NCI-H774 (cell line): ENCODE measurements around the gene VPS54.

Experiments used
- DNase-seq: peaks from one replicate; lab custom pipeline; 2025; lab: John Stamatoyannopoulos, UW

The VPS54 gene

DNA sequence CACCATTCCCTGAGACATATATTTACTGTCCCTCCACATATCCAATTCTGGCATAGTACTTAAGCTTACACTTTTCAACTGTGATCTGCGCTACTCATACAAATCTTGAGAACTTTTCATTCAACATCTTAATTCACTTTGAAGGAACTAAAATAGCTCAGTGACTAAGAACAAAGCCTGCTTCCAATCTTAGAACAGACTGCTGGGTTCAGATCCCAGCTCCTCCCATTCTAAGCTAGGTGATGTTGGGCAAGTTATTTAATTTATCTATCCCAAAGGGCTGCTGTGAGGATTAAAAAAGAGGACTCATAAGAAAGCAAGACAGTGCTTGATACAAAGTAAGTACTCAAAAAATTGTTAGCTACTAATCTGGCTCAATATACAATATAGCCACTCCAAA, 119.6 kb downstream of the VPS54 start:
- DNase-seq: no peak

- no peak for DNase-seq
These were observed 120.4 kb downstream of the VPS54 start for GRCh38 chr2:63898839-63899238.

DNA sequence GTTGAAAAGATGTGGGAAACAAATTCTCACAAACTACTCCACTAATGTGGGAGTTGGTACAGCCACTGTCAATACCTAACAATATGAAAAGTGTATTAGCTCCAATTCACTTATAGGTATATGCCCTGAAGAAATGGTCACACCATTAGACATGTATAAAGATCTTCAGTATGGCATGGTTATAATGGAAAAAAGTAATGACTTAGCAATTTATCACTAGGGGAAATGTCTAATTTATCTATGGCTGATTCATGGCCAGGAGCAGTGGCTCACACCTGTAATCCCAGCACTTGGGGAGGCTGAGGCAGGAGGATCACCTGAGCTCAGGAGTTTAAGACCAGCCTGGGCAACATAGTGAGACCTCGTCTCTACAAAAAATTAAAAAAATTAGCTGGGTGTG, 125.1 kb downstream of the VPS54 start:
- DNase-seq: no peak

- no peak for DNase-seq
These were observed 126.1 kb downstream of the VPS54 start for GRCh38 chr2:63893163-63893562.

- no peak for DNase-seq
These were observed 127.7 kb downstream of the VPS54 start for GRCh38 chr2:63891488-63892030.

DNA sequence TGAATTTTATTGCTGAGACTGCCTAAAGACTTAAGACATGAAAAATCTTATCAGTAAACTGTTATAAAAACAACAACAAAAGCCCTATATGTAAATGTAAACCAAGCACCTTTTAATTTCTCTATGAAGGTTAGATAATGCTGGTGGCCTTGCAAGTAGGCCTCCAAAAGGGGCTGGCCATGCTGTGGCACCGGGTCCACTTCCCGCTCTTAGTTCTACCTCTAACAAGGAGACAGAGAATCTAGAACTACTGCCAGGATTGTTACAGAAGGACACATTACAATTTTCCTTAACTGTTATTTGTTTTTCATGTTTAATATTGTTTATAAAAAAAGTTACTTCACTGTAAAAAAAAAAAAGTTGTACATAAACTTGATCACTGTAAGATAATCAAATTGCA, 128.6 kb downstream of the VPS54 start:
- no peak for DNase-seq

DNA sequence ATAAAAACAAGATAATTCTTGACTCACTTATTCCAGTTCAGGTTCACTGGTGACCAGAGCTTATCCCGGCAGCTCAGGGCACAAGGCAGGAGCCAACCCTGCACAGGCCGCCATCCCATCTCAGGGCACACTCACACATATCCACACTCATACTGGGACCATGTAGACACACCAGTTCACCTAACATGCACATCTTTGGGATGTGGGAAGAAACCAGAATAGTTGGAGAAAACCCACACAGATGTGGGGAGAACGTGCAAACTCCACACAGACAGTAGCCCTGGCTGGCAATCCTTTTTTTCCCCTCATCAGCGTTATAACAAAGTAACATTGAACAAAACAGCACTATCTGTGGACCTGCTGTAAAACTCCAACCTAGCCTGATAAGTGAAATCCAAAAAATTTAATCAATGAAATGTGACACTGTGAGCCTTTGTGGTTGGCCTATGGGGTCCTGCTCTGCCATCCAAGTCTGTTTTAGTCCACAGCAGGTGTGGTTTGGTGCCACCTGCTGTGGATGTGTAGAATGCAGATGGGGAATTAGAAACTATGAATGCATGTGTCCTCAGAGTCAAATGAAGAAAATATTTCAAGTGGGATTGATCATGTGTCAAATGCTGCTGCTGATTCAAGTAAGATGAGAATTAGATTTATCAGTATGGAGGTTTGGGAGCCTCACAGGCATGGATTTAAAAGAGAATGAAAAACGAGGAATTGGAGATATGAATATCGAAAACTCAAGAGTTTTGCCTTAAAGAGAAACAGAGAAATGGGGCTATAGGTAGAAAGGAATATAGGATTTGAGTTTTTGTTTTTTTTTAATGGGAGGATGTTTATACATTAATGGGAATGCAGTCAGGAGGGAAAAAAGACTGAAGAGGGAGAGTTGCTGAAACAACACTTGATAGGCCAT, 130.5 kb downstream of the VPS54 start:
- DNase-seq: peak; percentile 32

DNA sequence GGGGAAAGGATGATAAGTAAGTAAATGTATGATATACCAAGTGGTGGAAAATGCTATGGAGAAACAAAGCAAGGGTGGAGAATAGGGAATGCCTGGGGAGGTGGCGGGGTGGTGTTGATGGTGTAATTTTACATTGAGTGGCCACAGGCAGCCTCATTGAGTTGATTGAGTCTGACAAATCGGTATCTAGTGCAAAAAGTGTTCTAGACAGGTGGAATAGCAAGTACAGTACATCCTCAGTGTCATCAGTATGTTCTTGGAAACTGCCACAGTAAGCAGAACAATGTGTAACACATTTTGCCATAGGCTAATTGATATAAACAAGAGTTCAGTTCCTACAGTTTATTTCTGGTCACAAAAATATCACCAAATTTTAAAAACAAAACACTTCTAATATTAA, 131.2 kb downstream of the VPS54 start:
- DNase-seq: no peak

GRCh38 chr2:63886445-63886844, 132.8 kb downstream of the VPS54 start:
- no peak for DNase-seq

- DNase-seq: no peak
These were observed 136.7 kb downstream of the VPS54 start for GRCh38 chr2:63882395-63883105.

- DNase-seq: peak; percentile 45
These were observed 138.0 kb downstream of the VPS54 start for GRCh38 chr2:63881205-63881604.

- no peak for DNase-seq
These were observed 138.6 kb downstream of the VPS54 start for GRCh38 chr2:63880625-63881024.

GRCh38 chr2:63879876-63880433, 139.3 kb downstream of the VPS54 start:
- DNase-seq: no peak

GRCh38 chr2:63878486-63878885, 140.7 kb downstream of the VPS54 start:
- DNase-seq: no peak

DNA sequence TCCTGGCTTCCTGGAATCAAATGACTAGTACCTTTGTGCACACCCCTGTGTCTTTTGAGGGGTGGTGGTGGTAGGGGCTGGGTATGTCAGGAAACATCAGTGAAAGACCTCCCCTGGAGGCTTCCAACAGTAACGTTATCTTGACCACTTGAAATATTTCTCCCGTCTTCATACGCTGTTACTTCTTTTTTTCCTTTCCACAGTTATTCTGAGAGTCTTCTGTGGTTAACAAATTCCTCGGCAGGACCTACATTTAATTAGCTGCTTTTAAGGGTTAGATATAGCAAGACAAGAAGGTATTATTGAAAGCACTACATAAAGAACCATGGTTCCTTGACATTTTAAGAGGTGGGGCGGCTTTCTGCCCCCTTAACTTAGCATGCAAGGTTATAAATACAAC, 142.9 kb downstream of the VPS54 start:
- no peak for DNase-seq

DNA sequence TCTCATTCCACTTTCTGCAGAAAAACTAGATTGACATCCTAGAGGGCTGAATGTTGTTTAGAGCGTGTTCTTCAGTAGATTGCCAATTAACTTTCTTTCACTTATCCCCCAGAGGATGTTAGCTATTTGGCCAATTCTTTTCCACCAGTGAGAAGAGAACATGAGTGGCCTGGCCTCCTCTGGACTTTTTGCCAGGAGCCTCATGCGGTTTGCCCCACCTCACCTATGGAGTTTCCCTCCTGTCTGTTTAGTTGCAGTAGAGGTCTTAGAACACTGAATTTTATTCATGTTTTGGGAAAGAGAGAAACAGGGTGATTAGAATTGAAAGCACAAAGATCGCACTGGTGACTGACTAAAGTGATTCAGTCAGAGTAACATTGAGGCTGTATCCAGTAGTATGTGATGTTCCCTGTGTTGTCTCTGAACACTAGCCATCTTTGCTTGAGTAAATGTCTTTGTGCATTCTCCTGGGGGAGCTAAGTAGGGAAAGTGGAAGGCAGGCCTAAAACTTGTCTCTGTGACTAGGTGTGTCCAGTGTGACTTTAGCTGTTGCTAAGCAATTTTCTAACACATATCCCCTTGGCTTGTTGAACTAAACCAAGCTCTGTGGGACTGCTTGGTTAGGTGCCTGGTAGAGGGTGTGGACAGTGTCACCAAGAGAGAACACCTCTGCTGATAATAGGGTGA, 143.5 kb downstream of the VPS54 start:
- no peak for DNase-seq

DNA sequence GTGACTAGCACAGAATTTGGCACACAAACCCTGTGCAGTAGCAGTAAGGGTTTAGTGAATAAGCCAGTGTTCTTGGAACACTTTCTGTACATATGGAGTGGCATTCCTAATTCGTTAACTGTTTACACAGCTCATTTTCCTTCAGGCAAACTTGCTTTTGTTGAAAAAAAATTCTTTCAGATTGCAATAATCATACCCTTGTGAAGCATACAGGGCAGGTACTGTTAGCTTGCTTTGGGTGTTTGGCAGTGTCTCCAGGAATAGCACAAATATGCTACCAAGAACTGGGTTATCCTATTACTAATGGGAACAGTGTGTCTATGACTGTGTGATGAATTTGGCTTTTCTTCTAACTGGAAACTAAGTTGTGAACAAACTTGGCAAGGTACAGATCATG, 144.1 kb downstream of the VPS54 start:
- DNase-seq: no peak

DNA sequence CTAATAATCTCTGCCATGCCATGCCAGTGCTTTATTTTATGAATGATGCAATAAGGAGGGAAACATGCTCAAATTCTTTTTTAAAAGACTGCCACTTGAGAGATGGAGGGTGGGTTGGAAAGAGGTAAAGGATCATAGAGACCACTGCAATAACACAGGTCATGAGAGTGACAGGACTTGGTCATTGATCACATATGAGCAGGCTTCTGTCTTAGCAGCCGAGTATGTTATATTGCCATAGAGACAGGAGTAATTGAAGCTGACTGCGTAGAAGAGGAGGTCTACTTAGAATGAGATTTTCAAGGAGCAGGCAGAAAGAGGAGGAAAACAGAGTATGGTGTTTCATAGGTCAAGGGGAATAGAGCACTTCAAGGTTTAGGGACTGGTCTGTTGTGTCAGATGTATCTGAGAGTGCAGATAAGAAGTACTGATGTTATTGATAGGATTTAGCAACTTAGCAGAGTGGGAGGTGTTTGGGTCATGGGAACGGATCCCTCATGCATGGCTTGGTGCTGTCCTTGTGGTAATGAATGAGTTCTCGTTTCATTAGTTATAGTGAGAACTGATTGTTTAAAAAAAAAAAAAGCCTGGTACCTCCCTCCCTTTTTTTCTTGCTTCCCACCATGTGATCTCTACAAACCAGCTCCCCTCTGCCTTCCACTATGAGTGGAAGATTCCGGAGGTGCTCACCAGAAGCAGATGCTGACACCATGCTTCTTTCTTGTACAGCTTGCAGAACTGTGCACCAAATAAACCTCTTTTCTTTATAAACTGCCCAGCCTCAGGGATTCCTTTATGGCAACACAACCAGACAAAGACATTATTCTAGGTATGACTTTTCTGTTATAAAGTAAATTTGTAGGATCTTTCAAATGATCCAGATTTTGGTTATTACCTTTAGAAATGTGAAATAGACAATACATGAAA, 144.8 kb downstream of the VPS54 start:
- no peak for DNase-seq

DNA sequence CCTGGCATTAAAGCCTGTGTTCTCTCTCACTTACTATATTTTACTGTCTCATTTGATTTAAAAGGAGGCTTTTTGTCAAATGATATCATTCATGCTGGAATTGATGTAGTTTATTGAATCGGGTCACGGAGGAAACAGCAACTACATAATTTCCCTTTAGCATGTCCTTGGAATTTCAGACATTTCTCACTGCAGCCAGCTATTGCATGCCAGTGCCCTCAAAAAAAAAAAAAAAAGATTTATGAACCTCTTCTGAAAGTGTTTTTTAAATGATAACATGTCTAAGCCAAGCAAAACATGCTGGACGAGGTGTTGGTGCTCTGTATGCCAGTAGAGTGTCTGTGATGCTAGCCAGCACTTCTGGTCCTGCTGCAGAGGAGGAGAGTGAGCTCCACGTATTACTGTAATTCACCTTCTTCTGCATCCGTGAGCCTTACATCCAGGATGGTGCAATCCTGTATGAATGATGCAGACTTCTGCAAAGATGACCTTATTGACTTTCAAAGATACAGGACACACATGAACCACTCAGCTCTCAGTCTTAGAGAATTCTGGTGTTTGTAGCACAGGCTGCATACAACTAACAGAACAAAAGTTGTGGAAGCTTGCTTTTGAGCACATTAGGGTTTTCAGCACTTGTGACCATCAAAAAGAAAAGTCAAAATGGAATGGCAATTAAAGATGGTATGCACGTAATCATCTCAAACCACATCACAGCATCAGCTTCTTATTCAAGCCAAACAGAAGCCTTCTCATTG, 146.5 kb downstream of the VPS54 start:
- DNase-seq: no peak

GRCh38 chr2:63871864-63872263, 147.4 kb downstream of the VPS54 start:
- DNase-seq: no peak
